HG03521 (cell line): ENCODE results near the gene DLGAP1.

Experiments used
- ATAC-seq: cut with Tn5 transposase; IDR thresholded peaks from one replicate; pipeline ENCODE4 v1.9.1; 2021; ENCODE audit warnings: mild to moderate bottlenecking, moderate library complexity; ENCODE audit not compliant: unreplicated experiment

Gene DLGAP1

GRCh38 chr18:3794537-3795348 is 660.4 kb downstream of the DLGAP1 start:
- ATAC-seq, result no peak

DNA sequence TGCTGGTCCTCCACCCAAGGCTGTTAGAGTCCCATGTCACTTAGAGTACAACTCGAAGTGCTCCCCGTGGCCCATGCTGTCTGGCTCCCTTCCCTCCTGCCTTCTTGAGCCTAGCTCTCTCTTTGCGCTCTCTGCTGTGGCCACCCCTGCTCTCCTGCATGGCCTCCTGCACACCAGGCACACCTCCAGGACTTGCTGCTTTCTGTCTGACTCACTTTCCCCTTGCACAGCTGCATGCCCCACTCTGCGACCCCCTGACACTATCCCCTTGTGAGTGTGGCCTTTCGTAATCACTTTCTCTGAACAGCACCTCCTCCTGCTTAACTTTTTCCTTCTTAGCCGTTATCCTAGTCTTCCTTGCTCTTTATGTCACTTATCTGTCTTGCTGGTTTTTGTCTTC is 661.6 kb downstream of the DLGAP1 start:
- no peak for ATAC-seq

DNA sequence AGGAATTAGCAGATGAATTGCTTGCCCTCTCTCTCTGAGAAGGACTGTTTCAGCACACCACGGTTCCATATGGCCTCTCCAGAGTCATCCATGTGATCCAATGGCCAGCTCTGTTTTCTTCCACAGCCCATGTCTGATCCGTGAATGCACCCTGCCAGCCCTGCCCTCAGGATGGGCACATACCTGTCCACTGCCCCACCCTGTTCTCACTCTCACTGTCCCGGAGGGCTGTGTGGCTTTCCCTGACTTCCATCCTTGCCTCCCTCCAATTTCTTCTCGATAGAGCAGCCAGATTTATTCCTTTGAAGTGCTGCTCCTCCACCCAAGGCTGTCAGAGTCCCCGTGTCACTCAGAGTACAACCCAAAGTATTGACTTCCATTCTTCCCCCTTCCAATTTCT is 662.0 kb downstream of the DLGAP1 start:
- ATAC-seq, result no peak

DNA sequence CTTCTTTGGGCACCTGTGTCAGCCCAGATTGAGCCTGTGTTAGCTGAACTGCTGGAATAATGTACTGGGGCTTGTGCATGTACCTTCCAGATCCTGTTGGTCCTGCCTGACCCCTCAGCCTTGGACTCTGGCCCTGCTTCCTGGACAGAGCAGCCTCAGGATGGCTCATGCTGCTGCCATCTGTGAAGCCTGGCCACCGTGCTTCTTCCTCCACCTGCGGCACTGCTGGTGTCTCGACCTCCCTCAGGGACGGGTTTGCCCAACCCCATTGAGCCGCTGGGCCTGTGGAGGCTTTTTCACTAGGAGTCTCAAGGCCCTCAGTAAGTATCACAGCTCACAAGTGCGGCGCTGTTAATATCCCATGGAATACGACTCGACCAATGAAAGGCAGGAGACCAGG is 662.4 kb downstream of the DLGAP1 start:
- no peak for ATAC-seq

DNA sequence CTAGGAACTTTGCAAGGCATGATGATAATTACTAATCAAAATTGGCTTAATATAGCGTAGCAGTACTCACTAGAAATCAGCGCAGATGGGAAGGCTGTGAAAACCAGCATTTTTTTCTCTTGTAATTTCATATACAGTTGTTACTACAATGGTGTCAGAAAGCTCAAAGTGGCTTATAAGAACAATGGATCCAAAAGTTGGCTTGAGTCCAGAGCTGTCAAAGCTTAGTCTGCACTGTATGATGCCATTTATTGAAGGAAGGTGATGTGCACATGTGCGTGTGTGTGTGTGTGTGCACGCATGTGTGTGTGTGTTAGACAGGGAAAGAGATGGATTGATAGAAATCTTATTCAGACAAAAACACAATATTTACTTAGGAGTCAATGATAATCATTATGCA is 663.9 kb downstream of the DLGAP1 start:
- no peak for ATAC-seq

GRCh38 chr18:3790703-3791102 is 664.4 kb downstream of the DLGAP1 start:
- ATAC-seq, result no peak

- ATAC-seq, result no peak
Observed at GRCh38 chr18:3789525-3789924, 665.6 kb downstream of the DLGAP1 start.

DNA sequence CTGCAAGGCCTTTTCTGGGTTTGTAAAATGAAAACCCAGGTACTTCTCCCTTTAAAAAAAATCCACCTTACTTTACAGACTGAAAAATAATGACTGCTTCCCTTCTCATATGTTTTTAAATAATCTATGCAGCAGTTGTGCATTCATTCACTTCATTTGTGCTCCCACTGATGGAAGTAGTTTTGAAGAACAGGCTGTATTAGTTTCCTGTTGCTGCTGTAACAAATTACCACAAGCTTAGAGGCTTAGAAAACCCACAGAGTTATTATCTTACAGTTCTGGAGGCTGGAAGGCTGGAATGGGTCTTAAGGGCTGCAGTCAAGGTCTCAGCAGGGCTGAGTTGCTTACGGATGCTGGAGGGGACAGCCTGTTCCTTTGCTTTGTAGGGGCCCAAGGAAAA is 670.2 kb downstream of the DLGAP1 start:
- no peak for ATAC-seq

DNA sequence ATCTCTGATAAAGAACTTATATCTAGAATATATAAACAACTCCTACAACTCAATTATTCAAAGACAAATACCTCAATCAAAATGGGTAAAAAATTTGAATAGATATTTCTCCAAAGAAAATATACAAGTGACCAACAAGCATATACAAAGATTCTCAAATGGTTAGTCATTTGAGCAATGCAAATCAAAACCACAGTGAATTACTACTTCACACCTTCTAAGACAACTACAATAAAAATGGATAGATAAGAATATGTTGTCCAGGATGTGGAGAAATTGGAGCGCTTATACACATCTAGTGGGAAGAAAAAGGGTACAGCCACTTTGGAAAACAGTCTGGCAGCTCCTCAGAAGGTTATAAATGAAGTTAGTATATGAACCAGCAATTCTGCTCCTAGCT is 672.2 kb downstream of the DLGAP1 start:
- no peak for ATAC-seq

GRCh38 chr18:3777719-3778118 is 677.4 kb downstream of the DLGAP1 start:
- ATAC-seq, result no peak

DNA sequence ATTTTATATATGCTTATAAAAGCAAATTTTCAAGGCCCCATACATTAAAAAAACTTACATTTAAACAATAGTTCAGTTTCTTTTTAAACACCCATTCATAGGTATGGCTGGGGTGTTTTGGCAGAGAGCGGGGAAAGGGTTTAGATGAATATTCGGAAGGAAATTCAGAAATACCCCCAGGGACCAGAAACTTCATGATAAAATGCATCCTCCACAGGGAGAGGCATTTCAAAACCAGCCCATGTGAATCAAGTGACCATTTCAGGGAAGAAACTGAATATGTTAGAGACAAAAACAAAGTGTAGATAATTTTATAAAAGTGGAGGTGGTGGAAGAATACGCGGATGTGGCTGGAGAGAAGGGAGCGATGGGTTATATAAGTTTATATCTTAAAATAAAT is 678.0 kb downstream of the DLGAP1 start:
- ATAC-seq, result no peak

- no peak for ATAC-seq
Observed at GRCh38 chr18:3775996-3776395, 679.1 kb downstream of the DLGAP1 start.

GRCh38 chr18:3773303-3773702 is 681.8 kb downstream of the DLGAP1 start:
- no peak for ATAC-seq

- peak; percentile 98 for ATAC-seq
Observed at GRCh38 chr18:3771121-3771971, 683.8 kb downstream of the DLGAP1 start.

DNA sequence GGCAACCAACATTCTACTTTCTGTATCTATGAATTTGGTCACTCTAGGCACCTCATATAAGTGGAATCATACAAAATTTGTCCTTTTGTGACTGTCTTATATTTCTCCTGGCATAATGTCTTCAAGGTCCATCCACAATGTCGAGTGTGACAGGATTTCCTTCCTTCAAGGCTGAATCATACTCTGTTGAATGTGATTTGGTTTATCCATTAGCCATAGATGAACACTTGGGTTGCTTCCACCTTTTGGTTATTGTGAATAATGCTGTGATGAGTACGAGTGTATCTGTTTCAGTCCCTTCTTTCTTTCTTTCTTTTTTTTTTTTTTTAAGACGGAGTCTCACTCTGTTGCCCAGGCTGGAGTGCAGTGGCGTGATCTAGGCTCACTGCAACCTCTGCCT is 693.8 kb downstream of the DLGAP1 start:
- ATAC-seq, result no peak

GRCh38 chr18:3760741-3761140 is 694.4 kb downstream of the DLGAP1 start:
- no peak for ATAC-seq

DNA sequence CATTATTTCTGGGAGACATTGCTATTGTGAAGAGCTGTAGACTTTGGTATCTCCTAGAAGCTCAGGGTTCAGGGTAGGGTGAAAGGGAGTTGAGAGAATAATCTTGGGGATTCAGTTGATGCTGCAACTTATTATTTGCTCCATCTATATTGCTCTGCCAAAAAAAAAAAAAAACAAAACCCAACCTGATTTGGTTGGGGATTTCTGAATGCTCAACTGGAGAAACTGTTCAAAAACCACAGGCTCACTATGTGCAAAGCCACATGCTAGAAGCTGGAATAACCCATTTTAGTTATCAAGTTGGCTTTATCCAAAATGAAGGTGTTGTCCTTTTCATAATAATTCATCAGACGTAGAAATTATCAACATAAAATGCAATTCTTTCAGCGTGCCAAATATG is 696.0 kb downstream of the DLGAP1 start:
- no peak for ATAC-seq

- ATAC-seq, result no peak
Observed at GRCh38 chr18:3758531-3758930, 696.6 kb downstream of the DLGAP1 start.

- ATAC-seq, result no peak
Observed at GRCh38 chr18:3757361-3757760, 697.7 kb downstream of the DLGAP1 start.

DNA sequence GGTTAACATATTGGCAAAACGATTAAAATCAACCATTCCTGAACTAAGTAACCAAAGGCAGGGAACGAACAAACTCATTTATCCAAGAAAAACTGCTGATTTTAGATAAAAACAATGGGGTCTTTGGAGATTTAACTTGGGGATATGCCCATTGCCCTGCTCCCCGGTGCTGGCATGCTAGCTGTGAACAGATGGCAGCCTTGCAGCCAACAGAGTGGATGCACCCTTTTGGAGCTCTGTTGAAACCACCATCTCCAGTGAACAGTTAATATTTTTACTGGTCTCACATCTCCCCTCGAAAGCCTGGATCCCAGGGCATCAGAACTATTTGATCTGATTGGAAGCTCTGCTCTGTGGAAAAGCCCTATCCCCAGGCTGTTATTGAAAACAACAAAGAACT is 702.0 kb downstream of the DLGAP1 start:
- ATAC-seq, result no peak

DNA sequence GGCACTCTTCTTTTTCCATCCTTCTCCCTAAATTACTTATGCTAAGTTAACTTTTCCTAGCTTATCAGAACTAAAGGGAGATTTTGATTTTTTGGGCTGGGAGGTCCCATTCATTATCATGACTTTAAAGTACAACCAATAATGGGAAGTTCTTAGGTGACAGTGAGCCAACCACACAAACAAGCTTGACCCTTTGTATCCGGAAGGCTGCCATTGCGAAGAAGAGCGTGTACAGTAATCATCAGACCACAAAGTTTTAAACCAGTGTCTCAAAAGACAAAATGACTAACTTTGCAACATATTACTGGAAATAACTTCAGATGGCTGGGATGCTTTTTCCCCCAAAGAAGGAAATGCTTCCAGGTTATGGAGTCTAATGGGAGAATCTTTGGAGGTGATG is 707.0 kb downstream of the DLGAP1 start:
- no peak for ATAC-seq
